CD14-positive monocyte (primary cell): Measurements from ENCODE around the gene PDIA6. TPM values are rescaled to one million over a fixed set of nuclear protein-coding genes. Genes with fewer than 3 reads are reported as not detected.

Experiments
- DNase-seq, 3 donors: peaks; one replicate each; pipeline ENCODE4 v3.0.0-alpha.2; 2011 to 2022
- H2AFZ ChIP-seq: 2 replicates; pipeline ENCODE4 v1.6.0; 2012; ENCODE audit warnings: mild to moderate bottlenecking, low read depth, low read length, inconsistent platforms; ENCODE audit not compliant: insufficient read depth, poor library complexity, severe bottlenecking
- H3K27ac ChIP-seq, 2 donors: 1 replicate in 1 of 2; 2 replicates in 1 of 2; pipeline ENCODE4 v1.5.1; 2012 to 2013; ENCODE audit warnings: low read length in 2 of 2, control low read depth in 1 of 2, inconsistent platforms in 1 of 2, low read depth in 1 of 2, mild to moderate bottlenecking in 1 of 2
- H3K27me3 ChIP-seq, 2 donors: one replicate each; pipeline versions ENCODE4 v1.6.0 to v1.6.1; 2011 to 2013; ENCODE audit warnings: low read length in 2 of 2; ENCODE audit not compliant: control insufficient read depth in 2 of 2, insufficient read depth in 2 of 2
- H3K36me3 ChIP-seq, 2 donors: replicated peaks in 1 of 2; 1 replicate in 1 of 2; 2 replicates in 1 of 2; pipeline versions ENCODE4 v1.5.1 to v1.6.1; 2012 to 2013; ENCODE audit warnings: low read length in 2 of 2, control low read depth in 1 of 2, inconsistent platforms in 1 of 2, mild to moderate bottlenecking in 1 of 2; ENCODE audit not compliant: insufficient read depth in 2 of 2, control insufficient read depth in 1 of 2
- H3K4me1 ChIP-seq, 2 donors: 1 replicate in 1 of 2; 2 replicates in 1 of 2; pipeline versions ENCODE4 v1.5.1 to v1.6.1; 2012 to 2013; ENCODE audit warnings: low read length in 2 of 2, control low read depth in 1 of 2, inconsistent platforms in 1 of 2, mild to moderate bottlenecking in 1 of 2, moderate library complexity in 1 of 2; ENCODE audit not compliant: insufficient read depth in 2 of 2, control insufficient read depth in 1 of 2
- H3K4me2 ChIP-seq: replicated peaks from 2 replicates; pipeline ENCODE3; 2012; ENCODE audit warnings: low read length, moderate library complexity, mild to moderate bottlenecking; ENCODE audit not compliant: poor library complexity, severe bottlenecking; ENCODE audit errors: extremely low read depth
- H3K4me3 ChIP-seq, 3 experiments: fragments of 200-600 bp in 1 of 3; sonication (generic) in 1 of 3; replicated peaks in 1 of 3; 1 replicate in 2 of 3; 2 replicates in 1 of 3; pipeline ENCODE4 v1.5.1; 2011 to 2013; ENCODE audit warnings: low read length in 3 of 3, mild to moderate bottlenecking in 3 of 3, control low read depth in 2 of 3, low read depth in 2 of 3, inconsistent platforms in 1 of 3, moderate library complexity in 1 of 3
- H3K79me2 ChIP-seq: 2 replicates; pipeline ENCODE4 v1.6.0; 2012; ENCODE audit warnings: mild to moderate bottlenecking, control low read depth, inconsistent platforms, low read length, moderate library complexity; ENCODE audit not compliant: insufficient read depth
- H3K9ac ChIP-seq: 2 replicates; pipeline ENCODE4 v1.6.0; 2017; ENCODE audit warnings: low read length, mild to moderate bottlenecking; ENCODE audit not compliant: insufficient read depth, poor library complexity, severe bottlenecking
- H3K9me3 ChIP-seq, 2 donors: replicated peaks in 1 of 2; 1 replicate in 1 of 2; 2 replicates in 1 of 2; pipeline versions ENCODE4 v1.5.1 to v1.6.1; 2012 to 2013; ENCODE audit warnings: low read length in 2 of 2, control low read depth in 1 of 2; ENCODE audit not compliant: control insufficient read depth in 1 of 2, insufficient read depth in 1 of 2
- H4K20me1 ChIP-seq: 2 replicates; pipeline ENCODE4 v1.6.0; 2012; ENCODE audit warnings: mild to moderate bottlenecking, low read length, control low read depth, moderate library complexity; ENCODE audit not compliant: insufficient read depth
- H3K27ac Mint-ChIP-seq, 7 donors: one replicate each; pipeline ENCODE4 v1.8.0; 2020; ENCODE audit warnings: mild to moderate bottlenecking in 7 of 7, mixed read lengths in 7 of 7, moderate library complexity in 6 of 7, inconsistent platforms in 2 of 7
- H3K27me3 Mint-ChIP-seq, 3 donors: one replicate each; pipeline ENCODE4 v1.8.0; 2021 to 2022; ENCODE audit warnings: low read depth in 3 of 3, mild to moderate bottlenecking in 3 of 3, mixed read lengths in 3 of 3, moderate library complexity in 3 of 3, inconsistent platforms in 1 of 3
- H3K36me3 Mint-ChIP-seq, 2 donors: one replicate each; pipeline ENCODE4 v1.8.0; 2020; ENCODE audit warnings: mixed read lengths in 2 of 2, inconsistent platforms in 1 of 2, mild to moderate bottlenecking in 1 of 2
- H3K4me1 Mint-ChIP-seq: one replicate; pipeline ENCODE4 v1.8.0; 2020; ENCODE audit warnings: mild to moderate bottlenecking, mixed read lengths
- H3K4me3 Mint-ChIP-seq, 2 donors: one replicate each; pipeline ENCODE4 v1.8.0; 2020; ENCODE audit warnings: mild to moderate bottlenecking in 2 of 2, mixed read lengths in 2 of 2, moderate library complexity in 1 of 2
- H3K9me3 Mint-ChIP-seq, 7 donors: one replicate each; pipeline ENCODE4 v1.8.0; 2020 to 2022; ENCODE audit warnings: mixed read lengths in 7 of 7, mild to moderate bottlenecking in 6 of 7, moderate library complexity in 6 of 7, inconsistent platforms in 2 of 7
- CTCF ChIP-seq: fragments of 200-600 bp; IDR thresholded peaks from one replicate; pipeline ENCODE4 v1.8.0; 2022; ENCODE audit warnings: antibody characterized with exemption, mild to moderate bottlenecking
- WGBS: methylation state at CpG from one replicate; pipeline ENCODE4 v1.1.5; 2013; ENCODE audit warnings: missing lambda C conversion rate; ENCODE audit not compliant: insufficient coverage; 5-methylcytosine and 5-hydroxymethylcytosine counted together
- intact Hi-C, 2 donors: fragments of 100-400 bp; cut with micrococcal nuclease; formaldehyde crosslinking; loops; one replicate each; pipeline versions ENCODE4 v1.15.0 to v1.15.1; 2023
- polyA plus RNA-seq, 3 donors: library from polyadenylated mRNA; depleted of rRNA in 1 of 3; unstranded in 2 of 3; stranded (reverse) in 1 of 3; fragments of 300-500 nt in 2 of 3; fragments of >200 nt in 1 of 3; fragmentation: Illumina TruSeq in 2 of 3; gene quantifications; 1 replicate in 2 of 3; 2 replicates in 1 of 3; pipeline ENCODE4 v1.2.3, GENCODE V29; 2012 to 2021

The PDIA6 gene
- polyA plus RNA-seq, 3 donors, result 49.8 to 187 (median 166) TPM

- no peak overlapping the region for H3K4me3 Mint-ChIP-seq
- no peak overlapping the region for H2AFZ ChIP-seq
- no peak for TF ChIP-seq CTCF
- H3K9me3 ChIP-seq, result no peaks in the 10 kb centered on the region
- peaks cover 25% of the 10 kb centered on the region for H4K20me1 ChIP-seq
- H3K4me3 ChIP-seq, result no peak overlapping the region
- peaks cover 27% of the 10 kb centered on the region for H3K79me2 ChIP-seq
- intact Hi-C loops, result no loop called here
- H3K36me3 Mint-ChIP-seq, result peaks cover 84 to 96% of the 10 kb centered on the region in 2 donors
- no peak overlapping the region for H3K9ac ChIP-seq
- WGBS, result 83% methylated on average over 1 of the region's 1 CpG
- H3K9me3 Mint-ChIP-seq, result peaks cover 0 to 2% (median 0%) of the 10 kb centered on the region in 7 donors
- peak overlapping the region in 2 of 7 donors; percentile 54 to 68 for H3K27ac Mint-ChIP-seq
- no peak overlapping the region for H3K27ac ChIP-seq
- no peaks in the 10 kb centered on the region for H3K4me1 ChIP-seq
- H3K4me1 Mint-ChIP-seq, result no peaks in the 10 kb centered on the region
- no peak for DNase-seq
- no peak overlapping the region for H3K4me2 ChIP-seq
- H3K27me3 Mint-ChIP-seq, result no peaks in the 10 kb centered on the region
- no peaks in the 10 kb centered on the region for H3K27me3 ChIP-seq
- H3K36me3 ChIP-seq, result peaks cover 81 to 98% of the 10 kb centered on the region in 2 donors
Observed at GRCh38 chr2:10793816-10794215, 18.8 kb downstream of the PDIA6 start.

GRCh38 chr2:10792660-10793400 is 19.8 kb downstream of the PDIA6 start:
- Histone ChIP-seq H3K4me1 (no peaks in the 10 kb centered on the region), H3K27me3 (no peaks in the 10 kb centered on the region)

More at GRCh38 chr2:10792660-10793400, 19.8 kb downstream of the PDIA6 start:
- 96% methylated on average over 11 of the region's 17 CpGs for WGBS
- H3K4me1 Mint-ChIP-seq, result no peaks in the 10 kb centered on the region
- intact Hi-C loops, result no loop called here
- Histone ChIP-seq H3K79me2 (peaks cover 18% of the 10 kb centered on the region), H3K9ac (no peak overlapping the region), H3K27ac (no peak overlapping the region), H4K20me1 (peaks cover 15% of the 10 kb centered on the region), H3K9me3 (no peaks in the 10 kb centered on the region), H3K4me2 (no peak overlapping the region), H3K4me3 (no peak overlapping the region), H3K36me3 (peaks cover 86 to 99% of the 10 kb centered on the region in 2 donors), H2AFZ (no peak overlapping the region)
- no peak overlapping the region for H3K4me3 Mint-ChIP-seq
- H3K36me3 Mint-ChIP-seq, result peaks cover 90 to 100% of the 10 kb centered on the region in 2 donors
- DNase-seq, result no peak
- peaks cover 0 to 2% (median 0%) of the 10 kb centered on the region in 7 donors for H3K9me3 Mint-ChIP-seq
- TF ChIP-seq CTCF, result no peak
- peak overlapping the region in 1 of 7 donors; percentile 24 for H3K27ac Mint-ChIP-seq
- no peaks in the 10 kb centered on the region for H3K27me3 Mint-ChIP-seq
